DND-41 (cell line): Measurements from ENCODE around the gene RNF220.

ENCODE experiments used
- ATAC-seq: fragments of 200-7000 bp; cut with Tn5 transposase; 3 replicates; pipeline ENCODE4 v1.9.1; 2021; ENCODE audit warnings: low read depth; ENCODE audit not compliant: insufficient read depth
- DNase-seq: peaks from one replicate; pipeline ENCODE4 v3.0.0-alpha.2; 2020
- H2AFZ ChIP-seq: 2 replicates; pipeline ENCODE4 v1.6.0; 2012; ENCODE audit warnings: low read depth, low read length
- H3K27ac ChIP-seq: 2 replicates; pipeline ENCODE4 v1.5.1; 2012; ENCODE audit warnings: low read length, inconsistent platforms
- H3K27me3 ChIP-seq: fragments of 200-600 bp; sonication (generic); 2 replicates; pipeline ENCODE4 v1.6.0; 2012; ENCODE audit warnings: low read length, mild to moderate bottlenecking, inconsistent platforms; ENCODE audit not compliant: insufficient read depth, poor library complexity
- H3K36me3 ChIP-seq: 2 replicates; pipeline ENCODE4 v1.5.1; 2012; ENCODE audit warnings: low read length, inconsistent platforms; ENCODE audit not compliant: insufficient read depth
- H3K4me1 ChIP-seq: 2 replicates; pipeline ENCODE4 v1.5.1; 2012; ENCODE audit warnings: mild to moderate bottlenecking, low read length; ENCODE audit not compliant: insufficient read depth
- H3K4me2 ChIP-seq: 2 replicates; pipeline ENCODE4 v1.6.0; 2012; ENCODE audit warnings: mild to moderate bottlenecking, moderate library complexity, low read length, inconsistent platforms; ENCODE audit not compliant: insufficient read depth
- H3K4me3 ChIP-seq, 2 experiments: fragments of 200-600 bp in 1 of 2; shearing (Covaris generic) in 1 of 2; 2 replicates each; pipeline ENCODE4 v1.5.1; 2012 to 2016; ENCODE audit warnings: inconsistent platforms in 2 of 2, low read length in 2 of 2, mild to moderate bottlenecking in 2 of 2, low read depth in 1 of 2, moderate library complexity in 1 of 2
- H3K79me2 ChIP-seq: 2 replicates; pipeline ENCODE4 v1.6.0; 2012; ENCODE audit warnings: low read length, inconsistent platforms; ENCODE audit not compliant: insufficient read depth
- H3K9ac ChIP-seq: 2 replicates; pipeline ENCODE4 v1.6.0; 2012; ENCODE audit warnings: low read depth, mild to moderate bottlenecking, inconsistent platforms, low read length, moderate library complexity
- H3K9me3 ChIP-seq: 2 replicates; pipeline ENCODE4 v1.5.1; 2012; ENCODE audit warnings: low read length, moderate library complexity, mild to moderate bottlenecking, inconsistent platforms; ENCODE audit not compliant: insufficient read depth, severe bottlenecking
- H4K20me1 ChIP-seq: 2 replicates; pipeline ENCODE4 v1.6.0; 2012; ENCODE audit warnings: low read length; ENCODE audit not compliant: insufficient read depth
- CTCF ChIP-seq: IDR thresholded peaks from 2 replicates; pipeline ENCODE4 v1.5.1; 2012; ENCODE audit warnings: borderline replicate concordance, low read length, moderate library complexity, mild to moderate bottlenecking; ENCODE audit not compliant: poor library complexity, severe bottlenecking; ENCODE audit errors: extremely low read depth
- EZH2 ChIP-seq: IDR thresholded peaks from 3 replicates; pipeline ENCODE4 v1.6.1; 2012; ENCODE audit warnings: borderline replicate concordance, low read depth, mild to moderate bottlenecking, moderate library complexity, low read length, inconsistent platforms; ENCODE audit not compliant: severe bottlenecking

RNF220 gene

GRCh38 chr1:44511363-44511762 is 106.3 kb downstream of the RNF220 start:
- DNase-seq (no peak), ATAC-seq (no peak)
- Histone ChIP-seq H3K27me3 (peaks cover 21% of the 10 kb centered on the region), H3K27ac (no peak overlapping the region), H4K20me1 (no peaks in the 10 kb centered on the region), H3K9ac (no peak overlapping the region), H2AFZ (no peak overlapping the region), H3K9me3 (no peaks in the 10 kb centered on the region), H3K79me2 (no peaks in the 10 kb centered on the region), H3K4me1 (no peaks in the 10 kb centered on the region), H3K4me3 (no peak overlapping the region), H3K4me2 (no peak overlapping the region), H3K36me3 (no peaks in the 10 kb centered on the region)
- TF ChIP-seq CTCF (no peak), EZH2 (no peak)

- no peaks in the 10 kb centered on the region for H3K79me2 ChIP-seq
- H3K4me1 ChIP-seq: no peaks in the 10 kb centered on the region
- no peak overlapping the region for H3K9ac ChIP-seq
- H2AFZ ChIP-seq: no peak overlapping the region
- no peak for DNase-seq
- H4K20me1 ChIP-seq: no peaks in the 10 kb centered on the region
- TF ChIP-seq CTCF (no peak), EZH2 (no peak)
- H3K36me3 ChIP-seq: no peaks in the 10 kb centered on the region
- no peak overlapping the region for H3K4me2 ChIP-seq
- peaks cover 25% of the 10 kb centered on the region for H3K27me3 ChIP-seq
- ATAC-seq: no peak
- H3K27ac ChIP-seq: no peak overlapping the region
- no peak overlapping the region for H3K4me3 ChIP-seq
- no peaks in the 10 kb centered on the region for H3K9me3 ChIP-seq
These were observed 106.7 kb downstream of the RNF220 start for GRCh38 chr1:44511769-44512168.

- H3K4me3 ChIP-seq: no peak overlapping the region
- no peaks in the 10 kb centered on the region for H3K36me3 ChIP-seq
- H2AFZ ChIP-seq: no peak overlapping the region
- no peaks in the 10 kb centered on the region for H3K79me2 ChIP-seq
- no peaks in the 10 kb centered on the region for H3K4me1 ChIP-seq
- ATAC-seq: no peak
- H4K20me1 ChIP-seq: no peaks in the 10 kb centered on the region
- H3K27ac ChIP-seq: no peak overlapping the region
- no peak overlapping the region for H3K9ac ChIP-seq
- H3K27me3 ChIP-seq: peaks cover 31% of the 10 kb centered on the region
- H3K4me2 ChIP-seq: no peak overlapping the region
- TF ChIP-seq EZH2 (no peak), CTCF (no peak)
- DNase-seq: no peak
- H3K9me3 ChIP-seq: no peaks in the 10 kb centered on the region
These were observed 107.3 kb downstream of the RNF220 start for GRCh38 chr1:44512313-44512885.

- Histone ChIP-seq H3K4me1 (no peaks in the 10 kb centered on the region), H3K4me3 (no peak overlapping the region), H3K36me3 (no peaks in the 10 kb centered on the region), H3K79me2 (no peaks in the 10 kb centered on the region), H3K27ac (no peak overlapping the region), H3K9ac (no peak overlapping the region), H3K9me3 (no peaks in the 10 kb centered on the region), H3K4me2 (no peak overlapping the region), H3K27me3 (peaks cover 32% of the 10 kb centered on the region), H4K20me1 (no peaks in the 10 kb centered on the region), H2AFZ (no peak overlapping the region)
- no peak for DNase-seq
- no peak for ATAC-seq
- TF ChIP-seq EZH2 (no peak), CTCF (no peak)
These were observed 108.1 kb downstream of the RNF220 start for GRCh38 chr1:44513111-44513510.
